ENCODE measurements around the gene TPX2. TPM values are rescaled to one million over a fixed set of nuclear protein-coding genes. Genes with fewer than 3 reads are reported as not detected.

Gene TPX2
- total RNA-seq, 2 donors from 2014 or later = 0.20 to 2.9 TPM

GRCh38 chr20:31831211-31831610 is 92.1 kb downstream of the TPX2 start:
- Histone ChIP-seq H3K9me3 (no peaks in the 10 kb centered on the region), H3K36me3 (no peaks in the 10 kb centered on the region), H3K4me1 (peaks cover 0 to 17% of the 10 kb centered on the region in 2 donors), H3K4me3 (no peak overlapping the region), H3K27me3 (no peaks in the 10 kb centered on the region), H3K27ac (no peak overlapping the region)
- no peak for TF ChIP-seq CTCF (IDR thresholded peaks at IDR 0.05)
- no peak for DNase-seq (ENCODE audit: low spot score)

- no peak for TF ChIP-seq CTCF (IDR thresholded peaks at IDR 0.05)
- no peak for DNase-seq (ENCODE audit: low spot score)
- peaks cover 0 to 23% of the 10 kb centered on the region in 2 donors for H3K4me1 ChIP-seq
- no peaks in the 10 kb centered on the region for H3K36me3 ChIP-seq
- H3K27me3 ChIP-seq = no peaks in the 10 kb centered on the region
- H3K27ac ChIP-seq = no peak overlapping the region
- H3K4me3 ChIP-seq = no peak overlapping the region
- H3K9me3 ChIP-seq = no peaks in the 10 kb centered on the region
Observed at GRCh38 chr20:31831771-31832306, 92.7 kb downstream of the TPX2 start.

- H3K9me3 ChIP-seq = no peaks in the 10 kb centered on the region
- H3K27ac ChIP-seq = peak overlapping the region in 1 of 2 donors; percentile 53
- DNase-seq (ENCODE audit: low spot score) = peak; percentile 78
- H3K4me1 ChIP-seq = peaks cover 0 to 38% of the 10 kb centered on the region in 2 donors
- H3K36me3 ChIP-seq = no peaks in the 10 kb centered on the region
- TF ChIP-seq CTCF (IDR thresholded peaks at IDR 0.05) = peak; percentile 75 to 84
- H3K4me3 ChIP-seq = no peak overlapping the region
- H3K27me3 ChIP-seq = no peaks in the 10 kb centered on the region
Observed at GRCh38 chr20:31833130-31833930, 94.2 kb downstream of the TPX2 start.

- Histone ChIP-seq H3K36me3 (no peaks in the 10 kb centered on the region), H3K4me1 (peaks cover 0 to 43% of the 10 kb centered on the region in 2 donors), H3K27me3 (no peaks in the 10 kb centered on the region), H3K27ac (peak overlapping the region in 1 of 2 donors; percentile 53), H3K9me3 (no peaks in the 10 kb centered on the region), H3K4me3 (no peak overlapping the region)
- DNase-seq (ENCODE audit: low spot score) = no peak
- TF ChIP-seq CTCF (IDR thresholded peaks at IDR 0.05) = no peak
Observed at GRCh38 chr20:31833931-31834521, 94.9 kb downstream of the TPX2 start.

- Histone ChIP-seq H3K9me3 (no peaks in the 10 kb centered on the region), H3K36me3 (no peaks in the 10 kb centered on the region), H3K4me1 (peaks cover 0 to 43% of the 10 kb centered on the region in 2 donors), H3K27me3 (no peaks in the 10 kb centered on the region), H3K4me3 (no peak overlapping the region), H3K27ac (peak overlapping the region; percentile 24 to 61)
- no peak for DNase-seq (ENCODE audit: low spot score)
- TF ChIP-seq CTCF (IDR thresholded peaks at IDR 0.05) = no peak
Observed at GRCh38 chr20:31835554-31835953, 96.5 kb downstream of the TPX2 start.

Measured in right atrium auricular region (tissue), 2 donors.